HL-60 (cell line): ENCODE results near the gene CTSH.

ENCODE experiments used
- GABPA ChIP-seq: IDR thresholded peaks from 2 replicates; pipeline ENCODE4 v1.6.1; 2012; ENCODE audit warnings: low read depth
- TF ChIP-seq, protein P1 (sequence below): IDR thresholded peaks from one replicate; pipeline ENCODE4 v1.5.1; 2011; ENCODE audit warnings: low read length, control low read depth, inconsistent platforms; ENCODE audit not compliant: insufficient read depth

DNA sequence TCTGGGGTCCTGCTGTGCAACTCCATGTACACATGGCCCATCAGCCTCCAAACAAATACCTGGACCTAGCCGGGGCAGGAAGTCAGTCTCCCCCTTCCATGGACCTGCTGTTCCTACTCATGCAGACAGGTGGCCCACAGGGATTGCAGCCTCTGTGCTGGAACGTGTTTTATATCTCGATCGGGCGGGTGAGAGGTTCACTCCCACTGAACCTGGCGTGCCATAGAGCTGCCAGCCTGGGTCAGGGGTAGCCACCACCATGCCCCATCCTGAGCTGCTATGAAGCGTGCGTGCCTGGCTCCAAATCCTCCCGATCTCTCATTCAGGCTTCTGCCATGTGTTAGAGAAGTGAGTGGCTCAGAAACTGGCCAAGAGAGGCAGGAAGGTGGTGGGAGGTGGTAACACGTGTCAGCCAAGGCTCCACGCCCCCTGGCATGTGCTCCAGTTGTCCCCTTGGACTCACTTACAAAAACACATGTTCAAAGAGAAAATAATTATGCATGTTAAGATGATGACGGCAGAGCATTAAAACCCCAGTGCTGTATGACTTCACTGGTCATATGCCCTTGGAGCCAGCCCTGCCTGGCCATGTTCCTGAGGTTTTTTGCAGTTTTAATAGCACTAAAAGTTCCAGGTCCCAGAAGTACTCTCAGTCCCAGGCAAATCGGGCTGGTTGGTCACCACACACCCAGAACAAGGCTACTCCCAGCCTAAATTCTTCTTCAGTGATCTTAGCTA lies 30.6 kb downstream of the CTSH start:
- TF ChIP-seq, protein P1, sequence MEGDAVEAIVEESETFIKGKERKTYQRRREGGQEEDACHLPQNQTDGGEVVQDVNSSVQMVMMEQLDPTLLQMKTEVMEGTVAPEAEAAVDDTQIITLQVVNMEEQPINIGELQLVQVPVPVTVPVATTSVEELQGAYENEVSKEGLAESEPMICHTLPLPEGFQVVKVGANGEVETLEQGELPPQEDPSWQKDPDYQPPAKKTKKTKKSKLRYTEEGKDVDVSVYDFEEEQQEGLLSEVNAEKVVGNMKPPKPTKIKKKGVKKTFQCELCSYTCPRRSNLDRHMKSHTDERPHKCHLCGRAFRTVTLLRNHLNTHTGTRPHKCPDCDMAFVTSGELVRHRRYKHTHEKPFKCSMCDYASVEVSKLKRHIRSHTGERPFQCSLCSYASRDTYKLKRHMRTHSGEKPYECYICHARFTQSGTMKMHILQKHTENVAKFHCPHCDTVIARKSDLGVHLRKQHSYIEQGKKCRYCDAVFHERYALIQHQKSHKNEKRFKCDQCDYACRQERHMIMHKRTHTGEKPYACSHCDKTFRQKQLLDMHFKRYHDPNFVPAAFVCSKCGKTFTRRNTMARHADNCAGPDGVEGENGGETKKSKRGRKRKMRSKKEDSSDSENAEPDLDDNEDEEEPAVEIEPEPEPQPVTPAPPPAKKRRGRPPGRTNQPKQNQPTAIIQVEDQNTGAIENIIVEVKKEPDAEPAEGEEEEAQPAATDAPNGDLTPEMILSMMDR, result no peak
- no peak for TF ChIP-seq GABPA
